Hepatic stellate cell (primary cell): ENCODE measurements around the gene CXCL3.

Source experiments
- DNase-seq: peaks from one replicate; pipeline ENCODE4 v3.0.0; 2011; ENCODE audit warnings: low spot score

CXCL3 gene

DNA sequence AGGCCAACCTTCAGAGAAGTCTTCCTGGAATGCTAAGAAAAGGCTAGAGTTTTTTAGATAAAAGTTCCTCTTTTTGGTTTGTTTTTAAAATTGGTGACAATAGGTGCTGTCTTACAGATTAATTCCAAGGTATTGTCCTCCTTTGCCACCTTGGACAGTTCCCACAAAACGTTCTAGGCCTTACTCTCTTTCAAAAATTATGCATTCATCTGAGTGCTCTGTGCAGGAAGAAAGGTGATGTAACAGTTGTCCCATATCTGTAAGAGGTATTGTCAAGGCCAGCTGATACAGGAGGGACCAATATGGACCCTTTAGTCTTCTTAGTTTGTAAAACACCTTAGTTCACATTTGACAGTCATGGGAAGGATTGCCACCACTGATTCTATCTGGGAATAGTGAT is 24.2 kb downstream of the CXCL3 start:
- DNase-seq = no peak

DNA sequence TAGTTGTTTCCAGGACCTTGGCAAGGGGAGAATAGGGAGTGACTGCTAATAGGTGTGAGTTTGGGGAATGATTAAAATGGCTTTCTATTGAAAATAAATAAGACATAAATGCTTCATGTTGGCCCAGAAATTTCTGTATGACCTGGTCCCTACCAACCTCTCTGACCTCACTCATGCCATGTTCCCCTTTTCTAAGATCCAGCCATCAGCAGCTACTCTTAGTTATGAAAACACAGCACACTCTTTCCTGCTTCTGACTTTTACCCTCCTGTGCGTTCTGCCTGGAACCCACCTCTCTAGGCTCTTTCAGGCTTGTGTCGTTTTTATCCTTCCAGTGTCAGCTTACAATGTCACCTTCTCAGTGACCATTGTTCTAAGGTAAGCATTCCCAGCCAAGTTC is 25.2 kb downstream of the CXCL3 start:
- DNase-seq = no peak

DNA sequence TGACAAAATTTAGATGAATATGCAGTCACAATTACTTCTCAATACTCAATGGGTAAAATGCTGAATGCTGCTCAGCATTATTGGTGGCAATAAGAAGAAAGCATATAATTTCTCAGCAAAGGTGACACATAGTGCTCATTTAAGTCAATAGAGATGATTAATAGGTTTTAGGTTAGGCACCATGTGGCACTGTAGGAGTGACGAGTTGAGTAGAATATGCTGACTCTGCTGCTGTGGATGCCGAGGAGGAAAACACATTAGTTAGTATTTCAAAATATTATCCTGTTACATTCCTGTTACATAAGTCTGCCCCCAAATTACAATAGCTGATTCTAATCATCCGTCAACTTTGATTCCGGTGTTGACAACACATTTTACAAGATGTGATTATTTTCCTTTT is 26.4 kb downstream of the CXCL3 start:
- DNase-seq = no peak

DNA sequence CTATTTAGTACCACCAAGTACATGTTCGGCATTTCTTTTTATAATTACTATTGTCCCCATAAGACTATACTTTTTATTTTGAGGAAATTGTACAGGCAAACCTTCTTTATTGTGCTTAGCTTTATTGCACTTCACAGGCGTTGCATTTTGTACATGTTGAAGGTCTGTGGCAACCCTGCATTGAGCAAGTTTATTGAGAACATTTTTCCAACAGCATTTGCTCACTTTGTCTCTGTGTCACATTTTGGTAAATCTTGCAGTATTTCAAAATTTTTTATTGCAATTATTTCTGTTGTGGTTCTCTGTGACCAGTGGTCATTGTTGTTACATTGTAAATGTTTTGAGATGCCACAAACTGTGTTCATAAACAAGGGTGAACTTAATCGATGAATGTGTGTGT is 29.2 kb downstream of the CXCL3 start:
- no peak for DNase-seq

DNA sequence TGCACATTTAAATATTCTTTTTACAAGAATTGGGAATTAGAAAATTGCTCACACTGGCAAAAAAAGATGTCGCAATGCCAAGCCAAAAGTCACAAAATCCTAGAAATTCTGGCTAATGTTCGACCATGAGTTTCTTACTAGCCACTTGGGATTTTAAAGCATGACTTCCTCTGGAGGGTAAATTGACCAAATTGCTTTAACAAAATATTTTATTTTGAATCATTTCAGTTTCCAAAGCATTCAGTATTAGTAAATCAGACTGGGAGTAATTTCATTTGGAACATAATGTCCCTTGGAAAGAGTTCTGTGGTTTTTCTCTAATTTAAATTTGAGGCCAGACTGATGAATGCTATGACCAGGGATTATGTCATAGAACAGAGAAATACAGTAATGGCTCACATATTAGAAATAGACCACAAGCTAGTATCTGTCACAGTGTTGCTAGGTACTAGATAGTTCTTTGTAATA is 32.4 kb downstream of the CXCL3 start:
- DNase-seq = no peak

DNA sequence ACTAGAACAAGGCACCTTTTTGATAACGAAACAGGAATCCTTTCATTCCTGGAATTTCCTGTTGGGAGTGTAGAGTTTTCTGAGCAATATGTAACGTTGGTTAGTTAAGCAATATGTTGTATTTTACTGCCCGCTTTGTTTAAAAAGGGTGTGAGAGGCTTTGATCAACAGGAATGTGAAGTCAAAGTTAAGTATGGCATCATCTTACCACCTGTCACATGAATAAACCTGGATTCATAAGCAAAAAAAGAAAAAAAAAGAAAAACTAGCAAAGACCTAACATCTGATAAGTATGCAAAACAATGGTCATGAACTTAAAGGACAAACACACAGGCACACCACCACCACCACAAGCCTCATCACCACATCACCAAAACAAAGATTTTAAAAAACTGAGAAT is 33.0 kb downstream of the CXCL3 start:
- no peak for DNase-seq

DNA sequence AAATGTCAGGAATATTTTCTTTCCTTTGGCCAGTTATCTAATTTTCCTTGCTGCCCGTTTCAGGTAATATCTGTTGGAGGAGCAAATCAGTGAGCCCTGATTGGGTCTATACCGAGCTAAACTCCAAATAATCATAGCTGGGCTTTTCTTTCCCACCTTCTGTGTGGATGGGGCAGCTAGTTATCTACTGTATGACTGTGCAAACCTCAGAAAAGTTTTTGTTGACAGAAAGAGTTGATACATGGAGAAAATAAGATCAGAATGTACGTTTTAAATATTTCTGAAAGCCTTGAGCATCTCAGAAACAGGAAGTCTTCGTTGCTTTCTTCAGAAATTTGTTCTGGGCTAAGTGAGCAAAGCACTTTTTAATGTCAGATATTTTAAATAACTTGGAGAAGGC is 33.8 kb downstream of the CXCL3 start:
- no peak for DNase-seq

DNA sequence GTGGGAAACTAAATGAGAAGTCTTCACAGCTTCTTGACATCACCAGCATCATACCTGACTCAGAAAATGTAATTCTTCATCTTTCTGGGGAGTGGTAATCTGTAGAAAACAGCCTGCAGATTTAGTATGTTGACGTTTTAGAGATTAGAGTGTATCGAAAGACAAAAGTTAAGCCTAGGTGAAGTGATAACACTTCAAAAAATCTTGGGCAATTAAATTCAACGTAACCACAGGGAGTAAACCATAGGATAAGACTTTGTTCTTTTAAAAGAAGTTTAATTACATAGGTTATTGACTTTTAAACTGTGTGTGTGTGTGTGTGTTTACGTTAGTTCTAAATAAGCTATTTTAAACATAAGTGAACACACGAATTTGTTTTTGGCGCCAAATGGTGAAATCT is 38.2 kb downstream of the CXCL3 start:
- no peak for DNase-seq

DNA sequence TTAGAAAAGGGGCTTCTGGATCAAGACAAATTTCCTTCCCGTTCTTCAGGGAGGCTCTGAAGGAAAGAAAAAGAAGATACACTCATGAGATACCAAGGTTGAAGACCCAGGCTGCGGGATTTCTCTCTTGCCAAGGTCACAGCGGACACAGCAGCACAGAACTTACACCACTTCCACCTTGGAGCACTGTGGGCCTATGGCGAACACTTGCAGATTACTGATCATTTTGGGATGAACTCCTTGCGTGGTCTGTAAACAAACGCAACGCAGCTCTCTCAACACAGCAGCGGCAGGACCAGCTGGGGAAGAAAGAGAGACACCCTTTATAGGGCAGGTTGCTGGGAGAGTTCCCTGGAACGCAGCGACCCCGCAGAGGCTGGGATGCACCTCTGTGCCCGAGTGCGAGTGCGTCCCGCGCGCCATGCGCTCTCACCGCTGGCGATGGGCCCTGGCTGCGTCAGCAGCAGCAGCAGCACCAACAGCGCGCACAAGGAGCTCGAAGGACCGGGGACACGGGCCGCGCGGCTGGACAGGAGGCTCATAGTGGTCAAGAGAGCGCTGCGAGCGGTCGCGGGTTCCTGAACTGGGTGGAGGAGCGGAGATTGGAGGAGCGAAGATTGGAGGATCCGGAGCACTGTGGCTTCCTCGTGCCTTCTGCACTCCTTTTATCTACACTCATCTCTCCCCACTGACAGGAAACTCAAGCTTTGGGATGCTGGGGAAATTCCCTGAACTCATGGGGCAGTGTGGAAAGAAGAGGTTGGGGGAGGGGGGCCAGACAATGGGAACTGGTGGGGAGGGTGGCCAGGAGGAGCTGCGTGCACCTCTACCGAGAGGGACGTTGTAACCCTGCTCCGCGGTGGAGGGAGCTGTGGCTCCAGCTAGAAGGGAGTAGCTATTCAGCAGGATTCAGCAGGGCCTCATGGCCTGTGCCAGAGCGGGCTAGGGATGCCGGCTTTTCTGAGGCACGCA is 40.2 kb downstream of the CXCL3 start, which contains the start of gene CXCL5:
Gene CXCL5 (minus strand): TSS at position 638 of the 972 bp plus-strand sequence. CDS start 96 bp downstream, at position 542.
- peak; percentile 14 for DNase-seq

DNA sequence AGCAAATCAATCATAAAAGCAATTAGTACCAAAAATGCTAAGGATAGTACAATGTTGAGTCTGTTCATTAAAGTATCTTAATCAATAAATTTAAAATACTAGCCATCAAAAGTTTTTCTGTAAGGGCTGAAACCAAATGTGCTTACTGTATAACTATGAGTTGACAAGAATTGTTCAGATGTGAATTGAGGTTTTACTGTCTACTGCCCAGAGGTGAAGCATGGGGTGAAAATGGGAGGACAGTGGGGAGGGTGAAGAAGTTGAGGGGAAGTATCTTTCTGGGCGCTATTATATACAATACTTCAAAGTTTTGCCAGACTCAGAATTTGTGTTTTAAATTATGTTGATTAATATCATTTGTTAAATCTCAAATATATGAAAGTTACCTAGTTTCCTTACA is 46.4 kb downstream of the CXCL3 start:
- no peak for DNase-seq

DNA sequence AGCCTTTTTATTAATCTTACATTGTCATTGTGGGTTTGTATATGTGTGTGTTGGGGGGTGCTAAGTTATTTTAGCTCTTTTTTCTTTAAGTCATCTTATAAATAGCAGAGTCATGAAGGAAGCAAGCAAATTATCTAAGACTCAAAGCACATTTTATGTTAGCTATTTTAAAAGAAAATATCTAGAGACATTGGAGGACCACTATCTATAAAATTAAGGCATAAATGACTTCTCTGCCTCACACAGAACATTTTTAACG is 46.8 kb downstream of the CXCL3 start:
- DNase-seq = no peak

DNA sequence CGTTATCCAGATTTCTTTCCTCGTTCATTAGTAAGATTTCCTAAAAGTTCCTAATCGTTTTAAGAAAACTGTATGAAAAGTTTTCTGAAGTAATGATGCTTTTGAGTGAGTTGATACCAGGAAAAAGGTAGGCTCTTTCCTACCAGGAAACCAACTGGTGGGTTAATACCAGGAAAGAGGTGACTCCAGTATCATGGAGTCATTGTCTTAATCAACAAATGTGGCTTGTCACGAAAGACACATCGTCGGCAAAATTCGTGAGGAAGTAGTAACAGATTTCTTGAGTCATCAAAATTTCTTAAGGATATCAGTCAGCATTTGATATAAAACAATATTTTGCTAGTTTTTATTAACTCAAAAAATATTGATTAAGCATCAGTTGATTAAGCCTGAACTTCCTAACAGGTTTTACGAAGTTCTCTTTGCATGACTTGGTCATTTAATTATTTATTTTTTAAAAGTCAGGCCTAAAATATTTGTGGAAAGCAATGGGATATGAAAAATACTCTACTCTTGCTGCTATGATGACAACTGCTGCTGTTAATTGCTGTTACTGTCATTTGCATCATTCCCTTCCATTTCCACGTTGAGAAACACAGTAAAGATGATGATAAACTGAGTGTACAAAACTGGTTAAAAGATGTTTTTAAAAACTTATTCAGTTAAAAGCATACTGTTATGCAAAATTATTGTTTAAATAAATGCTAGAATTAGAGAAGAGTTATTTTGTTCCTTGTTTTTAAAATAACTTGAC is 47.3 kb downstream of the CXCL3 start:
- no peak for DNase-seq

DNA sequence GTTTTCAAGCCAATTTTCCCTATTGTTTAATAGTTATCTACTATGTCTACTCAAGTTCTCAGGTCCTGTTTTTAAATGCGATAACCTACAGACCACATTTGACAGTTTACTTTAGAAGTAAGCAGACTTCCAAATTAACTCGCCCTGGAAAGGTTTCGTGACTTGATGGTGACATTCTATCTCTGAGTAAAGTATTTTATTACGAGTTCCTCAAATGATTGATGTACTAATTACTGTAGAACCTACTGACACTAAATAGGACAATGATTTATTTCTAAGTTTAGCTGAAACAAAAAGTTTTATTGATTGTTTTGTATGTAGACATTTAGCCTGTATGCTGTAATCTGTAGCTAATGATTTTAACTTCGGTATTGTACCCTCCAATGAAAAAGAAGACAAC is 48.6 kb downstream of the CXCL3 start:
- no peak for DNase-seq

DNA sequence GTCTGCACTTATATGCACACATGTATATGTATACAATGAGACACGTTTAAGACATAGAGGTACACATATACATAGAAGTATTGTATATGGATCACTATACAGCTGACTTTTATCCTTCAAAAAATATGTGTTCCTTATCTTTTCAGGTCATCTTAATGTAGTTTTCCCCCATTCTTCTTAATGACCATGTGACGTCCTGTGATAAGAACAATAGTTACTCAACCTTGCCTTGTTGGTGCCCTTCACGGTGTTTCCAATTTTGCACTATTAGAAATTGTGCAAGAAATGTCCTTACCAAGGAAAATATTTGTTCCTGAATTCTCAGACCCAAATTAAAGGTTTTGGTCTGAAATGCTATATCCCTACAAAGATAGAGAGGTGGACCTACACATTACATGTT is 49.5 kb downstream of the CXCL3 start:
- no peak for DNase-seq

DNA sequence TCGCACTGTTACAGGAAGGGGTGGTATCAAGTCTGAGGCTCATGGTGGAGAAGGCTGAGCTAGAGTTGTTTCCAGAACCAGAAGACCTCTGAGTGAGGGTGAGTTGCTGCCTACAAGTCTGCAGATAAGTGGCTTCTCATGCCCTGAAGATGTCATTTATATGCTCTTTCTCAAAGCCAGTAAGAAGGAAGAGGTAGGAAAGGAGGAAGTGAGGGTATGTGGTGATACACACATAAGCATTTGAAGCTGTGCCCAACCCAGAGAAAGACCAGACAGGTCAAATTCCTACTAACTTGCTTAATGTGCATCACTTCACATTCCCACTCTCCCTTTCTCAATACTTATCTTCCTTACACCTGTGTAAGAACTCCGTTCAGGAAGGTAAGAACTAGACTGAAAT is 50.4 kb downstream of the CXCL3 start, which contains the start of gene PPBP:
Gene PPBP (minus strand): TSS at position 130 of the 400 bp plus-strand sequence. CDS start 87 bp downstream, at position 43.
- DNase-seq = no peak
